Fibroblast of mammary gland (primary cell): ENCODE measurements around the gene MYL12A.

ENCODE experiments used
- DNase-seq: peaks from one replicate; pipeline ENCODE4 v3.0.0-alpha.2; 2010; ENCODE audit warnings: low read depth
- H3K4me3 ChIP-seq: 2 replicates; pipeline ENCODE4 v1.5.1; 2011; ENCODE audit warnings: low read depth, mild to moderate bottlenecking, low read length, moderate library complexity; ENCODE audit not compliant: control insufficient read depth
- CTCF ChIP-seq: conservative IDR thresholded peaks from 2 replicates; pipeline ENCODE4 v1.5.1; 2011; ENCODE audit warnings: low read depth, low read length, inconsistent platforms; ENCODE audit not compliant: control insufficient read depth, insufficient read depth

The MYL12A gene

DNA sequence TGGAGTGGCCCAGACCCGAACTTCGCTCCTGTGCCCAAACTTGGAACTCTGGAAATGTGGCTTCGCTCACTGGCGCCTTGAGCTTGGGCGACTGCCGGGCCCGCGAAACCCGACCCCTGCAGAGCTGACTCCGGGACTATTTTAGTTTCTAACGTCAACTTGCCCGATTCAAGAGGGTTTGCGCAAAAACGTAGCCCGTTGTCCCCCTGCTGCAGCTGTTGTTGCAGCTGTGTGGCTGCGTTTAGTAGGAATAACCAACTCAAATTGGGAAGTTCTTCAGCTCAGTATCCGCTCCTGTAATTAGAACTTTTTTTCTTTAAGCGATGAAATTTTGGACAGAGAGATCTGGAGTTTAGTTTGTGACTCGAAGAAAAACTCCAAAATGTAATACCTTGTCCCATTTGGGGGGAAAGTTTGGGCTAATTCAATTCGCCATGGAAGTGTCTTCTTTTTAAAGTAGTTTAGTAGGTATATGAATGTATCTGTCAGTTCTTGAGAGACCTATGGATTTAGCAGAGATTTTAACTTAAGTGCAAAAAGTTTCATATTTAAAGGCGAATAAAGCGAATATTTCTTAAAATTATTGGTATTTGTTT, 559 bp downstream of the MYL12A start:
- peak; percentile 45 for DNase-seq
- no peak for TF ChIP-seq CTCF
- peak overlapping the region; percentile 67 for H3K4me3 ChIP-seq

DNA sequence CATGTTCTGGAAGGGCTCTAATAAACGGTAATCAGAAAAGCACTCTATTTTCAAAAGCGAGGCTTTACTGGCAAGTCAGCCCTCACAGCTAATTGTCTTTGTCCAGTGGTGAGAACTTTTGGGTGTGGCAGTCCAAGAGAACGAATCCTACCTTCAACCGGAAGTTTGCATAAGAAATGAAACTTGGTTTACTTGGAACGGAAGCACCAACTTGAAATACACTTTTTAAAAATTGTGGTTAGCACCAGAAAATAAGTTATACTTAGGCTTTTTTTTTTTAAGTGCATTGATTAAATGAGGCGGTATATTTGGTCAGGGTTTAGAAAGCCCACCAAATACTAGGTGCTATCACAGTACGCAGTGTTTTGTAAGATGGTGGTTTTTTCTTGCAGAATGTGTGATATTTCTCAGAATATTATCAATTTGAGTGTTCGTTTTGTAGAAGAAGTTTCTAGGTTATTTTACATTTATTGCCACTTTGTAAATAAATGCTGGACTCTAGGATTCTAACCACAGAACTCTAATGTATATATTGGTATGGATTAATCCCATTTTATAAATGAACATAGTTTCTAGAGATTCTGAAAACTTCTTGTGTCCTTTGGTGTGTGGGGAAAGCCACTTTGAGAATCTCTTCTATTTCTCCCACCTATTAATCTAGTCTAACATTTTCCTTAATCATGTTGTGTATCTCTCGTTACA, 1.2 kb downstream of the MYL12A start:
- peak; percentile 51 for DNase-seq
- TF ChIP-seq CTCF, result no peak
- H3K4me3 ChIP-seq, result peak overlapping the region; percentile 67

- DNase-seq, result peak; percentile 71
- H3K4me3 ChIP-seq, result no peak overlapping the region
- TF ChIP-seq CTCF, result no peak
Measured at GRCh38 chr18:3250237-3251107, 2.9 kb downstream of the MYL12A start.

DNA sequence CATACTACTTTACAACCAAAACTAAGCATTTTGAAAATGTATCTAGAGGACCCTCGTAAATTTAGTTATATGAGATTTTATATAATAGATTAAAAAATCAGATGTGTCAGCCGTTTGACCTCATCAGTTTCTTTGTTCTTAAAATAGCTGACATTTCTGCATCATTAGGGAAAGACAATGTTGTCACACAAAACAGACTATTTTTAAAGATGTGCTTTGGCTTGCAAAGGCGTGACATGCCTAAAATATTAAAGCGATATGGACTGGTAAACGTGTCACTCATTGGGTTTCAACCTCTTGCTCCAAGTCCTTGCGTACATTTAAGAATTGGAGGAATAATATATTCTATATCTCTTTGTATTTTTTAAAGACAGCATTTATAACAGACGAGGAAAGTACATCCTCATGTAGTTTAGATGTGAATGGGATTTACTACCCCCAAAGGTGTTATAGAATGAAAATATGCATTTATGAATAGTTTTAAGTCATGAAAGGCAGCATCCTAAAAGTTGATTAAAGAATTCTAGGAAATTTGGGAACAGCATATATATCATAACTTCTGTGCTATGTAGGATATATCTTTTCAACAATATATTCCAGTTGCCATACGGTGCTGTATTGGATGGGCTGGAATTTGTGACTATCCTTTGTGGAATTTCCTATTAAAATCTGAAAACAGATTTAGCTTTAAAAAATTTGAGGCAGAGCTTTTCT, 3.8 kb downstream of the MYL12A start:
- TF ChIP-seq CTCF, result no peak
- no peak overlapping the region for H3K4me3 ChIP-seq
- DNase-seq, result no peak

DNA sequence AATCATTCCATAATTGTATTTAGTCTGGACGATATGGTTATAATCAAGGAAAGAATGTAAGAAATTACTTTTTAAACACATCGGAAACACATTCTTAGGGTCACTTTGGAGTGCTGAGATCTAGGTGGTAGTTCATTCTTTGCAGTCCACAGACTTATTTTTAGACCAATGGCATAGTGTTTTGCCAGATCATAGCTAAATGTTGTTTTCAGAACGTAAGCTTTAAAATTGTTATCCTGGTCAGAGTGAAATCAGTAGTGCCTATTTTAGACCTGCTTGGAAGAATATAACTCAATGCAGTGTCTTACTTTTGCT, 4.3 kb downstream of the MYL12A start:
- DNase-seq, result no peak
- H3K4me3 ChIP-seq, result no peak overlapping the region
- no peak for TF ChIP-seq CTCF

DNA sequence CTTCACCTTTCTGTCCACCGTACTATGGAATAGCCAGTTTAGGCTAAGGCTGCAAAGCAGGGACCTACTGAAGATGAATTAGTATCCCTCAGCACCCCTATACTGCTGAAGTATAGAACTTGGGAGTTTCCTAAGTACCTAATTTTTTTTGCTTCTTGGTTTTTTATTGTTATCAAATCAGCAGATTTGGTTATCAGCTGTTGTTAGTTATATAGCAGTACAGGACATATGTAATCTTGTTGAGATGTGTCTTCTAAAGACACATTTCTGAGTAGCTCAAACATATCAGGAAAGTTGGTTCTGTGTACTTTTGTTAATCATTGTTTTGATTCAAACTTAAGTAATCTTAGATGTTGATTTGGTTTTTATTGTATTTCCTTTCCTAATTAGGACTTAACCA, 5.2 kb downstream of the MYL12A start:
- no peak for TF ChIP-seq CTCF
- no peak for DNase-seq
- no peak overlapping the region for H3K4me3 ChIP-seq
